Upper lobe of right lung (tissue), 1 donor: Measurements from ENCODE around the gene STK32B. TPM values are rescaled to one million over a fixed set of nuclear protein-coding genes. Genes with fewer than 3 reads are reported as not detected.

ENCODE experiments used
- ATAC-seq: fragments of 200-7000 bp; cut with Tn5 transposase; one replicate; pipeline ENCODE4 v1.9.1; 2020; ENCODE audit warnings: mild to moderate bottlenecking, moderate library complexity
- DNase-seq: peaks from one replicate; pipeline ENCODE4 v3.0.0-alpha.2; 2020
- H3K27ac ChIP-seq: fragments of 200-600 bp; one replicate; pipeline ENCODE4 v1.8.0; 2022
- H3K27me3 ChIP-seq: fragments of 200-600 bp; one replicate; pipeline ENCODE4 v1.8.0; 2022; ENCODE audit warnings: mild to moderate bottlenecking
- H3K36me3 ChIP-seq: fragments of 200-600 bp; one replicate; pipeline ENCODE4 v1.8.0; 2022
- H3K4me1 ChIP-seq: fragments of 200-600 bp; one replicate; pipeline ENCODE4 v1.8.0; 2022
- H3K4me3 ChIP-seq: fragments of 200-600 bp; one replicate; pipeline ENCODE4 v1.8.0; 2022; ENCODE audit warnings: mild to moderate bottlenecking
- H3K9me3 ChIP-seq: fragments of 200-600 bp; one replicate; pipeline ENCODE4 v1.8.0; 2022
- intact Hi-C: fragments of 100-400 bp; cut with DNase I; formaldehyde crosslinking; loops from one replicate; pipeline ENCODE4 v1.11.0; 2022
- total RNA-seq: library from RNA; stranded (reverse); fragmentation: NEBNext Ultra II Directional; extraction: Animal tissue kit (Norgen Biotek cat#: 25700); gene quantifications from one replicate; pipeline ENCODE4 v1.2.1, GENCODE V29; 2021
- TF ChIP-seq, protein P1 (sequence below): fragments of 200-600 bp; IDR thresholded peaks from one replicate; pipeline ENCODE4 v1.8.0; 2022; ENCODE audit warnings: antibody characterized with exemption
- donor health status: DM: no; HTN: yes; CAD: no; lungs with severe emphysema.

Gene STK32B
- total RNA-seq, 1 donor from 2014 or later: 2.8 TPM

GRCh38 chr4:5387457-5387856 lies 336.2 kb downstream of the STK32B start:
- no peak for ATAC-seq

DNA sequence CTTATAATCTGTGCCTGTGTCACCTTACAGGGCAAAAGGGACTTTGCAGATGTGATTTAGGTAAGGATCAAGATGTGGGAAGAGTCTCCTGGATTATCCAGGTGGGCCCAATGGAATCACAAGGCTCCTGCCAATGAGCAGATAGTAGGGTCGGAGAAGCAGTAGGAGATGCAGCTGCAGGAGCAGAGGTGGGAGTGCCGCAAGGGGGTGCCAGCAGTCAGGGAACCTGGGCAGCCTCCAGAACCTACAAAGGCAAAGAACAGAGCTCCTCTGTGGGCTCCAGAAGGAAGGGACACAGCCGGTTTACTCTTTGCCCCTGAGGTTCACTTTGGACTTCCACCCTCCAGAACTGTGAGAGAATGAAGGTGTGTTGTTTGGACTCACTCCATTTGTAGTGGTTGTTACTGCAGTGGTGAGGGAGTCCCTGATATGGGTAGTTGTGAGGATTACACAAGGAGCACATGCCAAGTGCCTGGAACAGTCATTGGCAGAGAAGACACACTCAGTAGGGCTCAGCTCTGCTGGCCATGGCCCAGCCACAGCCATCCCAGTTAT lies 338.6 kb downstream of the STK32B start:
- DNase-seq: no peak
- Histone ChIP-seq H3K36me3 (no peaks in the 10 kb centered on the region), H3K27me3 (no peaks in the 10 kb centered on the region), H3K27ac (no peak overlapping the region), H3K4me1 (no peaks in the 10 kb centered on the region), H3K9me3 (no peaks in the 10 kb centered on the region), H3K4me3 (no peak overlapping the region)
- ATAC-seq: no peak
- TF ChIP-seq, protein P1, sequence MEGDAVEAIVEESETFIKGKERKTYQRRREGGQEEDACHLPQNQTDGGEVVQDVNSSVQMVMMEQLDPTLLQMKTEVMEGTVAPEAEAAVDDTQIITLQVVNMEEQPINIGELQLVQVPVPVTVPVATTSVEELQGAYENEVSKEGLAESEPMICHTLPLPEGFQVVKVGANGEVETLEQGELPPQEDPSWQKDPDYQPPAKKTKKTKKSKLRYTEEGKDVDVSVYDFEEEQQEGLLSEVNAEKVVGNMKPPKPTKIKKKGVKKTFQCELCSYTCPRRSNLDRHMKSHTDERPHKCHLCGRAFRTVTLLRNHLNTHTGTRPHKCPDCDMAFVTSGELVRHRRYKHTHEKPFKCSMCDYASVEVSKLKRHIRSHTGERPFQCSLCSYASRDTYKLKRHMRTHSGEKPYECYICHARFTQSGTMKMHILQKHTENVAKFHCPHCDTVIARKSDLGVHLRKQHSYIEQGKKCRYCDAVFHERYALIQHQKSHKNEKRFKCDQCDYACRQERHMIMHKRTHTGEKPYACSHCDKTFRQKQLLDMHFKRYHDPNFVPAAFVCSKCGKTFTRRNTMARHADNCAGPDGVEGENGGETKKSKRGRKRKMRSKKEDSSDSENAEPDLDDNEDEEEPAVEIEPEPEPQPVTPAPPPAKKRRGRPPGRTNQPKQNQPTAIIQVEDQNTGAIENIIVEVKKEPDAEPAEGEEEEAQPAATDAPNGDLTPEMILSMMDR: no peak
- intact Hi-C loops: no loop called here

More at GRCh38 chr4:5387457-5387856, 336.2 kb downstream of the STK32B start:
- H3K27me3 ChIP-seq: no peaks in the 10 kb centered on the region
- intact Hi-C loops: no loop called here
- no peak overlapping the region for H3K27ac ChIP-seq
- TF ChIP-seq, protein P1: no peak
- H3K9me3 ChIP-seq: no peaks in the 10 kb centered on the region
- no peak overlapping the region for H3K4me3 ChIP-seq
- H3K4me1 ChIP-seq: no peaks in the 10 kb centered on the region
- H3K36me3 ChIP-seq: no peaks in the 10 kb centered on the region
- DNase-seq: no peak

DNA sequence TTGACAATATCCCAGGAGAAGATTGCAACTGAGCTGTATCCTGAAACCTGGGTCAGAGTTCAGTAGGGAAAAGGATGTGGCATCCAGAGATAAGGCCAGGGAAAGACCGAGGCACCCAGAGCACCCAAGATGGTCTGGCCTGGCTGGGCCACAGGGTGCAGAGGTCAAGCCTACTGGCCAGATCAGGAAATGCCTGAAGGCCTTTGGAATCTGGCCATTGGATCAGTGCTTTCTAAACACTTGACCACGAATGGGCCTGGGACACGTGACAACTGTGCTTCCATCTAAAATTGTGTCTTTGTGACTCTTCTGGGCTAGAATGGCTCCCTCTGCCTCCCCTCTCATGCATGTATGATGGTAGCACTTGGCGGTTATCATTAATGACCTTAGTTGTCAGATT lies 340.2 kb downstream of the STK32B start:
- Histone ChIP-seq H3K27me3 (no peaks in the 10 kb centered on the region), H3K36me3 (no peaks in the 10 kb centered on the region), H3K9me3 (no peaks in the 10 kb centered on the region), H3K27ac (no peak overlapping the region), H3K4me1 (no peaks in the 10 kb centered on the region), H3K4me3 (no peak overlapping the region)
- intact Hi-C loops: no loop called here
- no peak for DNase-seq
- no peak for ATAC-seq
- TF ChIP-seq, protein P1: no peak

DNA sequence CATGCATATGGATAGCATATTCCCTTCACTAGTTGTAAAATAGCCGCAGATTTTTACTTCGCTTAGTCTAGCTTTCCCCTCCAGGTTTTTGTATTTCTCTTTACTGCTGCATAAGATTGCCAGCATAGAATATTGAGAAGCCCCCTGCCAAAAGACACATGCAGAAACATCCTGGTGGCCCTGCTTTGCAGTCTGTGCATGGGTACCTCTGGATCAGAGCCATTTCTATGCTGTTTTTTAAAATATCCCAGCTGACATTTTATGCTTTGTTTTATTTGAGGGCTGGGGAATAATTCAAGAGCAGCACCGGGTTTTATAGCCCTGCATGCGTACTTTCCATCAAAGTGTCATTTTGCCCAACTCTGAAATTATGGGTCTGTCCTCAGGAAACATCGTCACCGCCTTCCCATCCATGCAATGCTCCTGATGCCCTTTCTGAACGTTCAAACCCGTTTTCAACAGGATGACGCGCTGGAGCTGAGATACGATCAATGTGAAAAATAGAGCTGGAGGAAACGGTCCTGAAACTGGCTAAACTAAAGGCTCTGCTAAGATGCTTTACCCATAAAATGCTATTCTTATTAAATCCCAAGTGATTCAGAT lies 342.7 kb downstream of the STK32B start:
- TF ChIP-seq, protein P1: no peak
- no peaks in the 10 kb centered on the region for H3K36me3 ChIP-seq
- no peaks in the 10 kb centered on the region for H3K27me3 ChIP-seq
- ATAC-seq (no peak), DNase-seq (no peak)
- no peaks in the 10 kb centered on the region for H3K4me1 ChIP-seq
- intact Hi-C loops: no loop called here
- H3K9me3 ChIP-seq: no peaks in the 10 kb centered on the region
- H3K4me3 ChIP-seq: no peak overlapping the region
- H3K27ac ChIP-seq: no peak overlapping the region

- DNase-seq (no peak), ATAC-seq (no peak)
- Histone ChIP-seq H3K4me3 (no peak overlapping the region), H3K27me3 (no peaks in the 10 kb centered on the region), H3K4me1 (no peaks in the 10 kb centered on the region), H3K36me3 (no peaks in the 10 kb centered on the region), H3K27ac (no peak overlapping the region), H3K9me3 (no peaks in the 10 kb centered on the region)
- TF ChIP-seq, protein P1: no peak
- intact Hi-C loops: no loop called here
These were observed 344.5 kb downstream of the STK32B start for GRCh38 chr4:5395781-5396180.
